ENCODE results near the gene NNT.
"Not testable (repeated sequence)": the region's sequence is repeated elsewhere in the genome, so short reads cannot be mapped to it uniquely, and the experiment has no call there.

NNT gene

GRCh38 chr5:43602461-43603343 lies at the start of gene NNT:
Gene NNT, plus strand, starts transcription at chr5:43603180. Its CDS starts 6,016 bp downstream, at chr5:43609196.
- DNase-seq, result peak; percentile 72 to 74

GRCh38 chr5:43553381-43553780 lies 49.6 kb upstream of the NNT start:
- no peak for DNase-seq

DNA sequence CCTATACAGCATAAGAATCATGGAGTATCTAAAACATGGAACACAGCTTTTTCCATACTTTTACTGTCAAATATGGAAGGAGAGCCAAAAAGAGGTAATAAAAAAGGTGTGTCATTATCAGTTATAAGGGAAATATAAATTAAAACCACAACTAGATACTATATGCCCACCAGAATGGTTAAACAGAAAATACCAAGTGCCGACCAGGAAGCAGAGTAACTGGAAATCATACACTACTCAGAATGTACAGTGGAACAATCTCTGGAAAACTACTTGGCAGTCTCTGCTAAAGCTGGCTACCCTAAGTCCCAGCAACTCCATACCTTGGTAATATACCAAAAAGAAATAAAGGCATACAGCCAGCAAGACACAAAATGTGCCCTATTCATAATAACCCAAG lies 48.5 kb upstream of the NNT start:
- no peak for DNase-seq

DNA sequence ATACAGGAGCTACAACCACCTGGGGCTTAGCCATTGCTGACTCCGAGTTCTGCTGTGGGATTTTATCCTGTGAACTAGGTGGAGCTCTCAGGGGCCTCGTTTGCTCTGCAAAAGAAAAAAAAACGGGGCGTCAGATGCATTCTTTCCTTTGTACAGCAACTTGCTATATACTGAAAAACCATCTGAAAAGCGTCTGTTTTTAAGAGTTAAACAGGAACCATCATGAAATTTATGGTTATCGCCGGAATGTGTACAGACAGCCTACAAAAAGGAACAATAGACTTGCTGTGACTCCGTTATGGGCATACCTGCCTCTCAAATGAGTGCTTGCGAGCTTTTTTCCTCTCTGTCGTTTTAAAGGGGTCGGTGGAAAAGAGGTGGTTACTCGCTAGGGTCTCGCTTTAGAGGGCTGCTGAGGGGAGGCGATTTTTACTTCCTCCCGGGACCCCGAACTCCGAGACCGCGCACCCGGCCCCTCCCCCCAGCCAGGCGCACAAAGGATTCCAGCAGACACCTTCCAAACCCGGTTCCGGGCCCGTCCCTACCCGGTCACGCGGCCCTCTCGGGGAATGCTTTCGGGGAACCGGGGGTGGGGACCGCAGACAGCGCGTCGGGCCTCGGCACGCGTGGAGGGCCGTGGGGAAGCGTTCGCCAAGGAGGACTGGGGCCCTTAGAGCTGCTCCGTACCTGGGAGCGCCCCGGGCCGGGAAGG lies 46.9 kb upstream of the NNT start:
- DNase-seq, result peak in 1 of 2 donors; percentile 48

GRCh38 chr5:43556607-43556856 lies 46.4 kb upstream of the NNT start:
- not testable (repeated sequence) for DNase-seq

DNA sequence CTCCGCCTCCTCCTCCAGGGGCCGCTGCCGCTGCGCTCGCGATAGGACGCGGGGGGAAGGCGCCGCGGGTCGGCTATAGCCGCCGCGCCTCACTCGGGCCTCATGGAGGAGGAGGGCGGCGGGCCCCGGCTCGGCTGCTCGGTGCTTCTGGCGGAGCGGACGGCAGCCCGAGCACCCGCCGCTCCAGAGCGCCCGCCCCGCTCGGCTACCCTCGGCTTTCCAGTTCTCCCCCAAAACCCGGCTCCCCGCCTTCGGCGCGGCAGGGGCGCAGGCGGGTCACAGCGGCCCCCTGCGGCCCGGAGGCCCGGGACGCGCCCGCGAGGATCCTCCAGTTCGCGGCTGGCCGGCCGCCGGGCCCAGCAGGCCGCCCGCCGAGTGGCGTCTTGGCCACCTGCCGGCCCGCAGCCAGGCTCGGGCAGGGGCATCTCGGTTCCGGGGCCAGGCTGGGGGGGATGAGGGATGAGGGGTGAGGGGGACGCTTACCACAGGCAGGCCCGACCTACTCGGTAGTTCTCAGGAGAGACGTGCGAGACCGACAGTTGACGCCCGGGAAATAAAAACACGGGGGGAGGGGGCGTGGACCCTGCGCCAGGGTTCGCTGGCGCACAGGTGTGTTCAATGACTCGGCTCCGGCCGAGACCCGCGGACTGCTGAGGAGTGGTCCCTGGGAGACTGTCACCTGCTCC lies 46.0 kb upstream of the NNT start, which contains the start of gene PAIP1:
TSS of gene PAIP1 (minus strand) at position 221 of the 686 bp plus-strand sequence. CDS start 231 bp downstream, outside the sequence.
- peak; percentile 85 to 86 for DNase-seq

DNA sequence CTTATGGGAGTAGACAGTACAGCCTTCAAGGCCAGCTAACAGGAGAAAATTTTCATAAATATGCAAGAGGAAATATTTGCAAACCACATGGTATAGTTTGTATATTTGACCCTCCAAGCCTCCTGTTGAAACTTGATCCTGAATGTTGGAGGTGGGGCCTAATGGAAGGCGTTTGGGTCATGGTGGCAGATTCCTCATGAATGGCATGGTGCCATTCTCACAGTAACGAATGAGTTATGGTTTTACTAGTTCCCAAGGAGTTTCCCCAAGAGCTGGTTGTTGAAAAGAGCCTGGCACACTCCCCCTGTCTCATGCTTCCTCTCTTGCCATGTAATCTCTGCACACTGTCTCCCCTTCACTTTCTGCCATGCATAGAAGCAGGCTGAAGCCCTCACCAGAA lies 42.9 kb upstream of the NNT start:
- DNase-seq, result no peak

GRCh38 chr5:43561356-43561755 lies 41.6 kb upstream of the NNT start:
- DNase-seq, result no peak

DNA sequence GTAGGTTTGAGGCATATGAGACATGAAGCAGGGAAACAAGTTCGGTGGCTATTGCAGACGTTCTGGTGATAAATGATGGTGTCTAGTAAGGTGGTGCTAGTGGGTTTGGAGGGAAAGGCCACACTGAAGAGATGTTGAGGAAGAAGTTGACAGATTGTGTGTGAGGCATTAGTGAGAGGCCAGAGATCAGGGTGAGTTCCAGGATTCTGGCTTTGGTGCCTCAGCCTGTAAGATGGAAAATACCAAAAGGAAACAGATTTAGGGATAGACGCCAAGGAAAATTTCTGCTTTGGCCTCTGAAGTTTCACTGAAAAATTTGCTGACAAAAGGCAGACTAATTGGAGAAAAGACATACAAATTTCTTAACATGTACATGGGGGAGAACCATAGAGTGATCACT lies 39.7 kb upstream of the NNT start:
- DNase-seq, result no peak

GRCh38 chr5:43564289-43564850 lies 38.6 kb upstream of the NNT start:
- DNase-seq, result no peak

DNA sequence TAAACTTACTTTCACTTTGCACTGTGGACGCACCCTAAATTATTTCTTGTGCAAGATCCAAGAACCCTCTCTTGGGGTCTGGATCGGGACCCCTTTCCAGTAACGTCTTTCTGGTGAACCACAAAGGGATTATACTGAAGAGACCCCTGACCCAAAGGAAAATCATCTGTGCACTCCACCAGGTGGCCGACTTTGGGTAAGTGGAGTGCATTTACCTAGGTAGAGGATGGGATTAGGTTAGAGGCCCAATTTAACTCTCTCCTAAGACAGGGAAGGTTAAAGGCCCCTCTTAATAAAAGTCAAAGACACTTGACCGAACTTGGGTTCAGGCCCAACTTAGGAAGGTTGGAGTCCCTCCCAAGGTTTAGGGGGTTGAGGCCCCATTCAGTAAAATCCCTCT lies 37.9 kb upstream of the NNT start:
- no peak for DNase-seq

DNA sequence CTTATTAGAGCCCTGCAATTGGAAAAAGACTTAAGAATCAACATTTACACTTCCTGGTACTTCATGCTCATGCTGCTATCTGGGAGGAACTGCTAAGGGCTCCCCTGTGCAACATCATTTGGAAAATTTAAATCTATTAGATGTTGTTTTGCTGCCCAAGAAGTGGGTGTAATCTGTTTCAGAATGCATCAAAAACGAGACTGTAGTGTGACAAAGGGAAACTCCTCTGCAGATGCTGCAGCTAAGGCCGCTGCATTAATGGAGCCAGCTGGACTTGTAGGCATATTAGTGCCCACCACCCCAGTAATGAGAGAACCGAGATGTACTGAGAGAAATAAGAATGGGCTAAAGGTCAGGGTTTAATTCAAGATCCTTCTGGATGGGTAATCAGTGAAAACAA lies 35.0 kb upstream of the NNT start:
- DNase-seq, result no peak

DNA sequence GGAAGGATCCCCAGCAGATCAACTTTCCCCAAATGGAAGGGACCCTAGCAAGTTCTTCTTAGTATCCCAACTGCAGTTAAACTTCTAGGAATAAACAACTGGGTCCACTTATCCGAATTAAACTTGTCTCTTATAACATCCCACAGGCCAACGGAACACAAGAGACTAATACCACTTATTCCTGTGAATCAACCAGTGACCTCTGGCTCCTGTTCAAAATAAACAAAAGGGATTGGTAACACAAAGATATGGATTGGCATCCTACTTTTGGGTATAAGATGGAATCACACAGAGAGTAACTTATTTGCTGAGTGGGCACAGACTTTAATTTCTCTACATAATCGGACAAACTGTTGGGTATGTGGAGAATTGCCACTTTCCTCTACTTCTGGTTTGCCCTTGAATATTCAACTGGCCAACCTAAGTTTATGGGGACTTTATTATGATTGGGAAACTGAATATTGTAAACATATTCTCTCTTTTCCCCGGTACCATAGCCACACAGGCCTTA lies 33.7 kb upstream of the NNT start:
- DNase-seq, result no peak

DNA sequence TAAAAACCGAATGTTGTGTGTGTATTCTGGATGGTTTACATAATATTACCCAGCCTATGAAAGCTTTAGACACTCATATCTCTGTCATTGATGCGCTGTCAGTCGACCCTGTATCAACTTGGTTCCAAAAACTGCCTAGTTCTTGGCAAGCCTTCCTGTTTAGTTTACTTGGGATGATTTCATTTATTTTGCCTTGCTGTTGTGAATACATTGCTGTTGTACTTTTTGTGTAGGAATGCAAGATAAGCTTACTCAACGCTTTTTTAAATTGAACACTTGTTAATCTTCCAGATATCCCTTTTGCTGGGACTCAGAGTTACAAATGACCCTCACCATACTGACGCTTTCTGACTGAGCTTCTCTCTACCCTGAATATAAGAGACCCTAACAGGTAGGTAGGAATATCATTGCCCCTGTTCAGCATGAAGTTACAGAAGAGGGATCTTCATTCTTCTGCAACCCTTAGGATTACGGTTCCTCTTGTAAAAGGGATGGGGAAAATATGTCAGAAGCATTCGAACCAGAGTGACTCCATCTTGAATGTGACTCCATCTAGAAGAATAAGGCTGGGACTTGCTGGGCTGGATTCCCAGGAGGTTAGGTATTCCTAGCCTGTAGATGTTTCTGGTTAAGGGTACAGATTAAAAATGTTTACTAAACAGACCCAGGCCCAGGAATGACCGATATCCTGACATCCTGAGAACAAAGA lies 32.4 kb upstream of the NNT start:
- DNase-seq, result no peak

DNA sequence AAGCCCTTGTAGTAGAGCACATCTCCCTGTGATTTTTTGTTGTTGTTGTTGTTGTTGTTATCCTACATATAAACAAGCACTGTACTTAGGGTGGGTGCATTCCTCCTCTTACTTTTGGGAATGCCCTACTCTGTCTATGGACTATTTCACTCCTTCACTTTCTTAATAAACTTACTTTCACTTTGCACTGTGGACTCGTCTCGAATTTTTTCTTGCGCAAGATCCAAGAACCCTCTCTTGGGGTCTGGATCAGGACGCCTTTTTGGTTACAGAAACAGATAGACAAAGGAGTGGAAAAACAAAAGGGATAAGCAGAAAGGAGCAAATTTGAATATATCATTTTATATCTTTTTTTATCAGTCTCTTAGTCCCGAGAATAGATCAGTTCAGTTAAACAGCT lies 31.7 kb upstream of the NNT start:
- no peak for DNase-seq

GRCh38 chr5:43572357-43572756 lies 30.6 kb upstream of the NNT start:
- DNase-seq, result no peak

- no peak for DNase-seq
Measured at GRCh38 chr5:43573058-43573457, 29.9 kb upstream of the NNT start.

DNA sequence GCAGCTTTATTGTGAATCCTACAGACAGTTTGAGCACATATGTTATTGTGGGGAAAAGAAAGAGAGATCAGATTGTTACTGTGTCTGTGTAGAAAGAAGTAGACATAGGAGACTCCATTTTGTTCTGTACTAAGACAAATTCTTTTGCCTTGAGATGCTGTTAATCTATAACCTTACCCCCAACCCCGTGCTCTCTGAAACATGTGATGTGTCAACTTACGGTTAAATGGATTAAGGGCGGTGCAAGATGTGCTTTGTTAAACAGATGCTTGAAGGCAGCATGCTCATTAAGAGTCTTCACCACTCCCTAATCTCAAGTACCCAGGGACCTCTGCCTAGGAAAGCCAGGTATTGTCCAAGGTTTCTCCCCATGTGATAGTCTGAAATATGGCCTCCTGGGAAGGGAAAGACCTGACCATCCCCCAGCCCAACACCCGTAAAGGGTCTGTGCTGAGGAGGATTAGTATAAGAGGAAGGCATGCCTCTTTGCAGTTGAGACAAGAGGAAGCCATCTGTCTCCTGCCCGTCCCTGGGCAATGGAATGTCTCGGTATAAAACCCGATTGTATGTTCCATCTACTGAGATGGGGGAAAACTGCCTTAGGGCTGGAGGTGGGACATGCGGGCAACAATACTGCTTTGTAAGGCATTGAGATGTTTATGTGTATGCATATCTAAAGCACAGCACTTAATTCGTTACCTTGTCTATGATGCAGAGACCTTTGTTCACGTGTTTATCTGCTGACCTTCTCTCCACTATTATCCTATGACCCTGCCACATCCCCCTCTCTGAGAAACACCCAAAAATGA lies 22.4 kb upstream of the NNT start:
- DNase-seq, result not testable (repeated sequence)

DNA sequence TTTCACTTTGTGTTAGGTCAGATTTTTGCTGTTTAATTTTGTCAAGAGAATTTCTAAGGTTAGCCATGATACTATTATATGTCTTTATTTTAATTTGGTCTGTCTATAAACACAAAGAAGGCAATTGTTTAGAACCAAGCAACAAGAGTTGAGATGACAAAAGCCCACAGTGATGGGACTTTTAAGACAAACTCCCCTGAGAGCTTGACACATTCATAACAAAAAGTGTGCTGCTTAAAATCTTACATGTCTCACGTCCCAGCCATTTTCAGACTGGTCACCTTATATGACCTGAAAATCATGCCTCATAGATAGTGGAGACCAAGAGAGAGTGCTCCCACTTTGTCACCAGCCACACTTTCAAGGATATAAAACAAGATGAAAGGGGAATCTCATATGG lies 21.6 kb upstream of the NNT start:
- DNase-seq, result no peak

GRCh38 chr5:43582082-43583005 lies 20.6 kb upstream of the NNT start:
- DNase-seq, result no peak

- DNase-seq, result no peak
Measured at GRCh38 chr5:43583724-43584123, 19.3 kb upstream of the NNT start.

All from CD4-positive, alpha-beta T cell treated with Interleukin-1 beta for 1 hour (primary cell).